ENCODE results near the gene RRP9. TPM values are rescaled to one million over a fixed set of nuclear protein-coding genes. Genes with fewer than 3 reads are reported as not detected.

RRP9 gene
- total and polyA plus RNA-seq, 4 donors = 6.5 to 11.0 (median 7.8) TPM

DNA sequence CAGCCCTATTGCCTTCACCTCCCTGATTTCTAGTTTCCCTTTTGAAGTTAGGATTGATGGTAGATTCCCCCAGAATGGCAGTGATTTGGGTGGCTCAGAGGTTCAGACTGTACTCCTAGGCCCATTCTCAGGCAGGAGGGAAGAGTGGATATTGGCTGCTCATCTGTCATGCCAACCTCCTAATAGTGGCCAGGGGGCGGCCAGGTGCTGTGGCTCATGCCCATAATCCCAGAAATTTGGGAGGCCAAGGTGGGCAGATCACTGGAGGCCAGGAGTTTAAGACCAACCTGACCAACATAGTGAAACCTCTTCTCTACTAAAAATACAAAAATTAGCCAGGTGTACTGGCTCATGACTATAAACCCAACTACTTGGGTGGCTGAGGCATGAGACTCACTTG is 11.3 kb downstream of the RRP9 start:
- H3K9me3 ChIP-seq (ENCODE audit: control insufficient read depth in 4 of 4, low read length in 3 of 4) = no peaks in the 10 kb centered on the region
- DNase-seq (ENCODE audit: low spot score) = no peak
- H3K9ac ChIP-seq (ENCODE audit: low read depth in 1 of 2, low read length in 2 of 2) = no peak overlapping the region
- no peak overlapping the region for H3K27ac ChIP-seq (ENCODE audit: low read depth in 1 of 2, low read length in 2 of 2)
- no peaks in the 10 kb centered on the region for H3K4me1 ChIP-seq (ENCODE audit: control insufficient read depth in 4 of 4, insufficient read depth in 4 of 4, low read length in 3 of 4)
- TF ChIP-seq HNF4A (conservative IDR thresholded peaks at IDR 0.05) (no peak), FOXA2 (IDR thresholded peaks at IDR 0.05) (no peak), NR2F2 (IDR thresholded peaks at IDR 0.05) (no peak), YY1 (IDR thresholded peaks at IDR 0.05) (no peak), SP1 (IDR thresholded peaks at IDR 0.05) (no peak), RAD21 (IDR thresholded peaks at IDR 0.05) (no peak), FOXA1 (IDR thresholded peaks at IDR 0.05) (no peak), RXRA (IDR thresholded peaks at IDR 0.05) (no peak), EGR1 (IDR thresholded peaks at IDR 0.05; ENCODE audit: low read depth in 2 of 2) (no peak), TAF1 (conservative IDR thresholded peaks at IDR 0.05) (no peak), GABPA (IDR thresholded peaks at IDR 0.05 in 1 of 2, conservative IDR thresholded peaks at IDR 0.05 in 1 of 2) (no peak), JUND (IDR thresholded peaks at IDR 0.05) (no peak), HNF4G (IDR thresholded peaks at IDR 0.05) (no peak)
- TF ChIP-seq, protein P1, sequence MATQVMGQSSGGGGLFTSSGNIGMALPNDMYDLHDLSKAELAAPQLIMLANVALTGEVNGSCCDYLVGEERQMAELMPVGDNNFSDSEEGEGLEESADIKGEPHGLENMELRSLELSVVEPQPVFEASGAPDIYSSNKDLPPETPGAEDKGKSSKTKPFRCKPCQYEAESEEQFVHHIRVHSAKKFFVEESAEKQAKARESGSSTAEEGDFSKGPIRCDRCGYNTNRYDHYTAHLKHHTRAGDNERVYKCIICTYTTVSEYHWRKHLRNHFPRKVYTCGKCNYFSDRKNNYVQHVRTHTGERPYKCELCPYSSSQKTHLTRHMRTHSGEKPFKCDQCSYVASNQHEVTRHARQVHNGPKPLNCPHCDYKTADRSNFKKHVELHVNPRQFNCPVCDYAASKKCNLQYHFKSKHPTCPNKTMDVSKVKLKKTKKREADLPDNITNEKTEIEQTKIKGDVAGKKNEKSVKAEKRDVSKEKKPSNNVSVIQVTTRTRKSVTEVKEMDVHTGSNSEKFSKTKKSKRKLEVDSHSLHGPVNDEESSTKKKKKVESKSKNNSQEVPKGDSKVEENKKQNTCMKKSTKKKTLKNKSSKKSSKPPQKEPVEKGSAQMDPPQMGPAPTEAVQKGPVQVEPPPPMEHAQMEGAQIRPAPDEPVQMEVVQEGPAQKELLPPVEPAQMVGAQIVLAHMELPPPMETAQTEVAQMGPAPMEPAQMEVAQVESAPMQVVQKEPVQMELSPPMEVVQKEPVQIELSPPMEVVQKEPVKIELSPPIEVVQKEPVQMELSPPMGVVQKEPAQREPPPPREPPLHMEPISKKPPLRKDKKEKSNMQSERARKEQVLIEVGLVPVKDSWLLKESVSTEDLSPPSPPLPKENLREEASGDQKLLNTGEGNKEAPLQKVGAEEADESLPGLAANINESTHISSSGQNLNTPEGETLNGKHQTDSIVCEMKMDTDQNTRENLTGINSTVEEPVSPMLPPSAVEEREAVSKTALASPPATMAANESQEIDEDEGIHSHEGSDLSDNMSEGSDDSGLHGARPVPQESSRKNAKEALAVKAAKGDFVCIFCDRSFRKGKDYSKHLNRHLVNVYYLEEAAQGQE (IDR thresholded peaks at IDR 0.05) = no peak
- TF ChIP-seq, protein P2, sequence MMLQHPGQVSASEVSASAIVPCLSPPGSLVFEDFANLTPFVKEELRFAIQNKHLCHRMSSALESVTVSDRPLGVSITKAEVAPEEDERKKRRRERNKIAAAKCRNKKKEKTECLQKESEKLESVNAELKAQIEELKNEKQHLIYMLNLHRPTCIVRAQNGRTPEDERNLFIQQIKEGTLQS (IDR thresholded peaks at IDR 0.05) = no peak
- TF ChIP-seq, protein P3, sequence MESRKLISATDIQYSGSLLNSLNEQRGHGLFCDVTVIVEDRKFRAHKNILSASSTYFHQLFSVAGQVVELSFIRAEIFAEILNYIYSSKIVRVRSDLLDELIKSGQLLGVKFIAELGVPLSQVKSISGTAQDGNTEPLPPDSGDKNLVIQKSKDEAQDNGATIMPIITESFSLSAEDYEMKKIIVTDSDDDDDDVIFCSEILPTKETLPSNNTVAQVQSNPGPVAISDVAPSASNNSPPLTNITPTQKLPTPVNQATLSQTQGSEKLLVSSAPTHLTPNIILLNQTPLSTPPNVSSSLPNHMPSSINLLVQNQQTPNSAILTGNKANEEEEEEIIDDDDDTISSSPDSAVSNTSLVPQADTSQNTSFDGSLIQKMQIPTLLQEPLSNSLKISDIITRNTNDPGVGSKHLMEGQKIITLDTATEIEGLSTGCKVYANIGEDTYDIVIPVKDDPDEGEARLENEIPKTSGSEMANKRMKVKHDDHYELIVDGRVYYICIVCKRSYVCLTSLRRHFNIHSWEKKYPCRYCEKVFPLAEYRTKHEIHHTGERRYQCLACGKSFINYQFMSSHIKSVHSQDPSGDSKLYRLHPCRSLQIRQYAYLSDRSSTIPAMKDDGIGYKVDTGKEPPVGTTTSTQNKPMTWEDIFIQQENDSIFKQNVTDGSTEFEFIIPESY (IDR thresholded peaks at IDR 0.05) = no peak
- TF ChIP-seq, protein P4, sequence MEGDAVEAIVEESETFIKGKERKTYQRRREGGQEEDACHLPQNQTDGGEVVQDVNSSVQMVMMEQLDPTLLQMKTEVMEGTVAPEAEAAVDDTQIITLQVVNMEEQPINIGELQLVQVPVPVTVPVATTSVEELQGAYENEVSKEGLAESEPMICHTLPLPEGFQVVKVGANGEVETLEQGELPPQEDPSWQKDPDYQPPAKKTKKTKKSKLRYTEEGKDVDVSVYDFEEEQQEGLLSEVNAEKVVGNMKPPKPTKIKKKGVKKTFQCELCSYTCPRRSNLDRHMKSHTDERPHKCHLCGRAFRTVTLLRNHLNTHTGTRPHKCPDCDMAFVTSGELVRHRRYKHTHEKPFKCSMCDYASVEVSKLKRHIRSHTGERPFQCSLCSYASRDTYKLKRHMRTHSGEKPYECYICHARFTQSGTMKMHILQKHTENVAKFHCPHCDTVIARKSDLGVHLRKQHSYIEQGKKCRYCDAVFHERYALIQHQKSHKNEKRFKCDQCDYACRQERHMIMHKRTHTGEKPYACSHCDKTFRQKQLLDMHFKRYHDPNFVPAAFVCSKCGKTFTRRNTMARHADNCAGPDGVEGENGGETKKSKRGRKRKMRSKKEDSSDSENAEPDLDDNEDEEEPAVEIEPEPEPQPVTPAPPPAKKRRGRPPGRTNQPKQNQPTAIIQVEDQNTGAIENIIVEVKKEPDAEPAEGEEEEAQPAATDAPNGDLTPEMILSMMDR (IDR thresholded peaks at IDR 0.05; ENCODE audit: low read depth, low read length, missing input control) = no peak
- TF ChIP-seq, protein P5, sequence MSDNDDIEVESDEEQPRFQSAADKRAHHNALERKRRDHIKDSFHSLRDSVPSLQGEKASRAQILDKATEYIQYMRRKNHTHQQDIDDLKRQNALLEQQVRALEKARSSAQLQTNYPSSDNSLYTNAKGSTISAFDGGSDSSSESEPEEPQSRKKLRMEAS (IDR thresholded peaks at IDR 0.05) = no peak
- H3K27me3 ChIP-seq (ENCODE audit: control insufficient read depth in 4 of 4, insufficient read depth in 4 of 4, low read length in 3 of 4) = no peaks in the 10 kb centered on the region
- WGBS = 94% methylated on average over 1 of the region's 1 CpG
- no peak overlapping the region for H3K4me3 ChIP-seq (ENCODE audit: low read depth in 1 of 3, low read length in 3 of 3)
- H3K36me3 ChIP-seq (ENCODE audit: control insufficient read depth in 4 of 4, insufficient read depth in 3 of 4, low read depth in 1 of 4, low read length in 3 of 4) = peaks cover 10 to 30% (median 22%) of the 10 kb centered on the region in 4 donors
